Bronchial epithelial cell (primary cell): ENCODE data around the gene NFASC. TPM values are rescaled to one million over a fixed set of nuclear protein-coding genes. Genes with fewer than 3 reads are reported as not detected.

Source experiments
- DNase-seq: peaks from one replicate; pipeline ENCODE4 v3.0.0-alpha.2; 2010; ENCODE audit warnings: low read depth
- FAIRE-seq: peaks from 2 replicates; lab custom pipeline; 2011; peaks lifted over from hg19 to GRCh38; lab: Jason Lieb, UNC
- H3K27me3 ChIP-seq: 2 replicates; pipeline ENCODE4 v1.5.1; 2011; ENCODE audit warnings: low read length; ENCODE audit not compliant: control insufficient read depth, insufficient read depth
- H3K36me3 ChIP-seq: 2 replicates; pipeline ENCODE4 v1.5.1; 2011; ENCODE audit warnings: low read length; ENCODE audit not compliant: control insufficient read depth, insufficient read depth
- H3K4me3 ChIP-seq: 2 replicates; pipeline ENCODE4 v1.5.1; 2011; ENCODE audit warnings: mild to moderate bottlenecking, low read depth, low read length, control low read depth
- CTCF ChIP-seq: IDR thresholded peaks from 2 replicates; pipeline ENCODE4 v1.5.1; 2011; ENCODE audit warnings: mild to moderate bottlenecking, moderate library complexity, low read length, control low read depth, inconsistent platforms; ENCODE audit not compliant: insufficient read depth, severe bottlenecking
- total RNA-seq: library from RNA; depleted of rRNA; stranded (reverse); fragments of >200 nt; gene quantifications from 2 replicates; pipeline ENCODE4 v1.2.1, GENCODE V29; 2014

The NFASC gene
- total RNA-seq, 1 donor from 2014 or later: 0.53 TPM

DNA sequence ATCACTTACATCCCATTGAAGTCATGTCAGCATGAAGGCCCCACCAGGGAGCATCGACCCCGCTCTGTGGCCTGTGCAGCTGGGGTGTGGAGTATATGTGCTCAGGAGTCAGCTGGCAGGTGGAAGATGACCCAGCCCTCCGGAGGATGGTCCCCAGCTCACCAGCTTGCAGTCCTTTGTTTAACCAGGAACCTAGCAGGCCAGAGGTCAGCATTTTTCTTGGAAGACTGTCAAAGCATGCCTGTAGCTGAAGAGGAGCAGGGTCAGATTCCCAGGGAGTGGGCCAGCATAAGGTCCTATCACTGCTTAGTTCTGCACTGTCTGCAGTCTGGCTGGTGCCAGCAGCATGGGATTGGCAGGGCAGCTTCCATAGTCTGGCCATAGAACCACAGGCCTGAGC lies 12.7 kb downstream of the NFASC start:
- DNase-seq: no peak
- no peak for FAIRE-seq
- Histone ChIP-seq H3K27me3 (peaks cover 2% of the 10 kb centered on the region), H3K36me3 (no peaks in the 10 kb centered on the region), H3K4me3 (no peak overlapping the region)
- no peak for TF ChIP-seq CTCF

DNA sequence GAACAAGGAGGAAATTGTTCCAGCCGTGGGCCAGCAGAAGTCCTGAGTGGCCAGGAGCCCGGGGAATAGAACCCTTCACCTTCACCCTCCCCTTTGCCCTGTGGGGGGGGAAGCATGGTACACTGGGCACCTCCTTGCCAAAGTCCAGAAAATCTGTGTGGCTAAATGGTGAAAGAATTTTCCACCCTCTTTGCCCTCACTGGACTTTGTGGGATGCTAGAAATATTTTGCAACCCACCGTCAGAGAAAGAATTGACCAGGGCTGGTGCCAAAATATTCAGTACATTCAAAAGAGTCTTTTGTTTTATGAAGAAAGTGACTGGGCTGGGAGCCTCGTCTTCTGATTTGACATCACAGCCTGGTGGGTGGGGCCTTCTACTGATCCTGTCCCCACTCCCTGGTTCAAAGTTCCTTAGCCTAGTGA lies 14.6 kb downstream of the NFASC start:
- Histone ChIP-seq H3K36me3 (no peaks in the 10 kb centered on the region), H3K27me3 (peaks cover 2% of the 10 kb centered on the region), H3K4me3 (no peak overlapping the region)
- TF ChIP-seq CTCF: no peak
- FAIRE-seq: no peak
- no peak for DNase-seq

DNA sequence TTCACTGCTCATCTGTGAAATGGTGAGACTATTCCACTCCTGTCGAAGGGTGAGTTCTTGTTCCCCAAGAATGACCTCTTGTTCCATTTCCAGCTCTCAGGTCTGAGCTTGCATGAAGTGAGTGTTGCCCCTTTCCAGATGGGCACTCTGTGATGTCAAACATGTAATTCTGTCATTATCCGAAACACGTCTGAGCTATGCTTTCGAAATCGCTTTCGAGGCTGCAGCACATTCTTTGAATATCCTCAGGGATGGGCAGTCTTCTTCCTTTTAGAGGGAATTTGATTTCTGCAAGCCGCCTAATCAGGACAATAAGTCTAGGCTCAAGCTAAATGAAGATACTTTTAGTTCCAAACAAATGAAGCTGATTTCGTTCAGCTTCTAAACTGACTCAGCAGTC lies 15.1 kb downstream of the NFASC start:
- Histone ChIP-seq H3K36me3 (no peaks in the 10 kb centered on the region), H3K4me3 (no peak overlapping the region), H3K27me3 (peaks cover 2% of the 10 kb centered on the region)
- TF ChIP-seq CTCF: no peak
- FAIRE-seq (no peak), DNase-seq (no peak)

GRCh38 chr1:204887846-204888245 lies 17.2 kb downstream of the NFASC start:
- FAIRE-seq (no peak), DNase-seq (no peak)
- no peaks in the 10 kb centered on the region for H3K36me3 ChIP-seq
- no peak overlapping the region for H3K4me3 ChIP-seq
- TF ChIP-seq CTCF: no peak
- peaks cover 2% of the 10 kb centered on the region for H3K27me3 ChIP-seq

DNA sequence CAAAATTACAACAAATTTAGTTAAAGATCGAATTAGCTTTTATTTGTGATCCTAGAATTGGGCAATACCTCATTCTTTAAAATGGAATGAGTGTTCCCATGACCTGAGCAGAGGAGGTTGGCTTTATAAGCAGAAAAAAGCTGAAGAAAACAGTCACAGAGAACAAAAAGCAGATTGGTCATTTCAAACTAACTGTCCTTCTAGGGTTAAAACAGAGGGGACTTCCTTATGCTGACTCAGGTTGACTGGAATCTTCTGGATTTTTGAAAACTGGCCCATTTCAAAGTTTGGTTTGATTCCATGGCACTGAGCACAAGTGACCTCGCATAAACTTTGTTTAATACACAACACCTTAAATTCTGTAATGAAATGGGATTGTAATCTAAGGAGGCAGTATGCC lies 17.6 kb downstream of the NFASC start:
- Histone ChIP-seq H3K4me3 (no peak overlapping the region), H3K36me3 (no peaks in the 10 kb centered on the region), H3K27me3 (peaks cover 2% of the 10 kb centered on the region)
- TF ChIP-seq CTCF: no peak
- no peak for FAIRE-seq
- DNase-seq: no peak

GRCh38 chr1:204889681-204890383 lies 19.2 kb downstream of the NFASC start:
- Histone ChIP-seq H3K36me3 (no peaks in the 10 kb centered on the region), H3K4me3 (no peak overlapping the region), H3K27me3 (peaks cover 2% of the 10 kb centered on the region)
- no peak for FAIRE-seq
- TF ChIP-seq CTCF: no peak
- DNase-seq: no peak
